ENCODE data around the gene SCRT2. TPM values are rescaled to one million over a fixed set of nuclear protein-coding genes. Genes with fewer than 3 reads are reported as not detected.

Gene SCRT2
- total RNA-seq, 4 donors from 2014 or later: not detected

DNA sequence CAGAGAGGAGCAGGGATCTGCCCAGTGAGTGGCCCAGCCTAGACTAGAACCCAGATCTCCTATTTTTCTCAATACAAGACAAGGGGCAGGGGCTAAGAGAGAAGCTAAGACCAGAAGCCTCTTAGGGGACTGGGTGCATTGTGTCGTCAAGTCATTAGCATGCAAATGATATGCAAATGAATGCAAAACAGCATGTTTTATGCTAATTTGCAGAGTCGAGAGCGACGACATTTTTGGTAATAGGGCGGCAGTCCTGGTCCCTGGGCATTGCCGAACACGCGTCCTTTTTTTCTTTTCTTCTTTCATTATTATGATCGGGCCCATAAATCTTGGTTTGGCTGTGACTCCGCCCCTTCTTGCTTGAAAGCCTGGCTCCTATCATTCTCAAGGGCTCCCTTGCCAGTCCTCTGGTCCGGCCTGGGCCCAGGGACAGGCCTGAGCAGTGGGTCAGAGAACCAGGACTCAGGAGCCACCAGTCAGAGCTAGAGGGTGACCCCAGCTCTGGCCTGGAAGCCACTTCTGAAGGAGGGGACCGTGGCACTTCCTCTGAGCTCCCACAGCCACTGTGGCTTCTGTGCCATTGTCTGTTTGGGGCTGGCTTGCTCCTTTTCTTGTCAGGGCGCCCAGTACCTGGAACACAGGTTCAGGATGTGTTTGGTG lies 32.0 kb upstream of the SCRT2 start:
- Histone ChIP-seq H3K27me3 (no peaks in the 10 kb centered on the region), H3K4me3 (replicated peaks in 1 of 3) (no peak overlapping the region), H3K9me3 (no peaks in the 10 kb centered on the region), H3K36me3 (no peaks in the 10 kb centered on the region), H3K27ac (no peak overlapping the region), H3K4me1 (peaks cover 0 to 7% of the 10 kb centered on the region in 2 donors)
- intact Hi-C loops (cut with DNase I): no loop called here
- 89 to 91% methylated on average over 12 to 13 of the region's 13 CpGs for WGBS, 2 donors
- TF ChIP-seq POLR2A (IDR thresholded peaks at IDR 0.05): no peak
- TF ChIP-seq, protein P1, sequence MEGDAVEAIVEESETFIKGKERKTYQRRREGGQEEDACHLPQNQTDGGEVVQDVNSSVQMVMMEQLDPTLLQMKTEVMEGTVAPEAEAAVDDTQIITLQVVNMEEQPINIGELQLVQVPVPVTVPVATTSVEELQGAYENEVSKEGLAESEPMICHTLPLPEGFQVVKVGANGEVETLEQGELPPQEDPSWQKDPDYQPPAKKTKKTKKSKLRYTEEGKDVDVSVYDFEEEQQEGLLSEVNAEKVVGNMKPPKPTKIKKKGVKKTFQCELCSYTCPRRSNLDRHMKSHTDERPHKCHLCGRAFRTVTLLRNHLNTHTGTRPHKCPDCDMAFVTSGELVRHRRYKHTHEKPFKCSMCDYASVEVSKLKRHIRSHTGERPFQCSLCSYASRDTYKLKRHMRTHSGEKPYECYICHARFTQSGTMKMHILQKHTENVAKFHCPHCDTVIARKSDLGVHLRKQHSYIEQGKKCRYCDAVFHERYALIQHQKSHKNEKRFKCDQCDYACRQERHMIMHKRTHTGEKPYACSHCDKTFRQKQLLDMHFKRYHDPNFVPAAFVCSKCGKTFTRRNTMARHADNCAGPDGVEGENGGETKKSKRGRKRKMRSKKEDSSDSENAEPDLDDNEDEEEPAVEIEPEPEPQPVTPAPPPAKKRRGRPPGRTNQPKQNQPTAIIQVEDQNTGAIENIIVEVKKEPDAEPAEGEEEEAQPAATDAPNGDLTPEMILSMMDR (IDR thresholded peaks at IDR 0.05): no peak
- DNase-seq: no peak

DNA sequence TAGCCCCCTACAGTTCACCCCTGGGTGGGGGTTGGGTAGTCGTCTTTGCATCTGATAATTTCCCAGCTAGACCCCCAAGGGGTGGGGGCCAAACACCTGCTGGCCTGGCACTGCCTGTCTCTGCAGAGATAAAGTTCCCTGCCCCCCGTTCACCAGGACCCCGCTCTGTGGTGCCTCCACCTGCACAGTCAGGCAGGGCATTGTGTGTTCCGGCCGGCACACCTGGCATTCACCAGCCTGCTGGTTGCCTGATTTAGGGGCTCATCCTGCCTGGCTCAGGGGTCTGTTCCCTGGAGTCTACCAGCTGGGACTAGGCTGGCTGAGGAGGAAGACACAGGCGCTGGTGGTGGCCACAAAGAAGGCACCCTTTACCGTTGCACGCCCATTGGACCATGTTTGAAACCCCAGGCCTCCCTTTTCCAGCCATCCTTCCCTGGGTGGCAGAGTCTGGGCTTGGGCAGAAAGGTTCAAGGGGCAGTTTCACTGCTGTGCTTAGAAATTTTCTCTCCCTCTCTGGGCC lies 30.8 kb upstream of the SCRT2 start:
- no peak overlapping the region for H3K27ac ChIP-seq
- peaks cover 0 to 7% of the 10 kb centered on the region in 2 donors for H3K4me1 ChIP-seq
- H3K27me3 ChIP-seq: no peaks in the 10 kb centered on the region
- no peak for DNase-seq
- no peaks in the 10 kb centered on the region for H3K36me3 ChIP-seq
- TF ChIP-seq POLR2A (IDR thresholded peaks at IDR 0.05): no peak
- TF ChIP-seq, protein P1 (IDR thresholded peaks at IDR 0.05): no peak
- WGBS, 2 donors: 79 to 87% methylated on average over 8 of the region's 8 CpGs
- H3K4me3 ChIP-seq (replicated peaks in 1 of 3): no peak overlapping the region
- H3K9me3 ChIP-seq: no peaks in the 10 kb centered on the region
- intact Hi-C loops (cut with DNase I): no loop called here

DNA sequence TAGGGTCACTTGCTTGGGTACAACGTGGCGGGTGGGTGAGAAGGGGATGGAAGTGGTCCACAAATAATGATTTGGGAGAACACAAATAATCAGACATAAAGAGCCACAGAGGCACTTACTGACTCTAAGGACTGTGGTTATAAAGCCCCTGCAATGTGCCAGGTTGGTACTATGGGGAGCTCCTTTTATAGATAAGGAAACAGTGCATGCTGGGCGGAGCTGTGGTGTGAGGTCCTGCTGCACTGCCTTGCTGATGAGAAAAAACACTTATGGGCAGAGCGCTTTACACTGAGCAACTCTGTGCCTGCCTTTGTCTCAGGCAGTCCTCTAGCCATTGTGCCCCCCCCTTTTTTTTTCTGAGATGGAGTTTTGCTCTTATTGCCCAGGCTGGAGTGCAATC lies 29.1 kb upstream of the SCRT2 start:
- H3K27ac ChIP-seq: no peak overlapping the region
- H3K27me3 ChIP-seq: no peaks in the 10 kb centered on the region
- H3K9me3 ChIP-seq: no peaks in the 10 kb centered on the region
- no peak overlapping the region for H3K4me3 ChIP-seq (replicated peaks in 1 of 3)
- H3K36me3 ChIP-seq: no peaks in the 10 kb centered on the region
- TF ChIP-seq, protein P1 (IDR thresholded peaks at IDR 0.05): no peak
- no peak for TF ChIP-seq POLR2A (IDR thresholded peaks at IDR 0.05)
- intact Hi-C loops (cut with DNase I): no loop called here
- no peak for DNase-seq
- WGBS, 2 donors: 88 to 92% methylated on average over 4 of the region's 4 CpGs
- peaks cover 0 to 4% of the 10 kb centered on the region in 2 donors for H3K4me1 ChIP-seq

DNA sequence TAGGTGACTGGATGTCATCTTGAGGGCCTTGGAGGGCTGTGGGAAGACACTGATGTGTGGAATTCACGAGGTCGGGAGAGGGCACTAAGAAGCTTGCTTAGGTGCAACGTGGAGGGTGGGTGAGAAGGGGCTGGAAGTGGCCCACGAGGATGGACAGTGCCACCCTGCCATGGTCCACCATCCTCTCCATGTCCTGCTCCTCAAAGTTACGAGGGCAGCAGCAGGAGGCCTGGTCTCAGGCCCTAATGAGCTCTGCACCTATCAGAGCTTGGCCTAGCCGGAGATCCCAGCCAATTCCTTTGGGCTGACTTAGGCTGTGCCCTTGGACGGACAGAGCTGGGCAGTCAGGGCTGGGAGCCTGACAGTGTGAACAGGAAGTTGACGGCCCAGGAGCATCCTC lies 27.8 kb upstream of the SCRT2 start:
- no peaks in the 10 kb centered on the region for H3K9me3 ChIP-seq
- intact Hi-C loops (cut with DNase I): no loop called here
- no peak overlapping the region for H3K27ac ChIP-seq
- 86 to 87% methylated on average over 6 to 7 of the region's 8 CpGs for WGBS, 2 donors
- no peaks in the 10 kb centered on the region for H3K27me3 ChIP-seq
- no peaks in the 10 kb centered on the region for H3K4me1 ChIP-seq
- H3K36me3 ChIP-seq: no peaks in the 10 kb centered on the region
- TF ChIP-seq, protein P1 (IDR thresholded peaks at IDR 0.05): no peak
- TF ChIP-seq POLR2A (IDR thresholded peaks at IDR 0.05): no peak
- no peak for DNase-seq
- H3K4me3 ChIP-seq (replicated peaks in 1 of 3): no peak overlapping the region

DNA sequence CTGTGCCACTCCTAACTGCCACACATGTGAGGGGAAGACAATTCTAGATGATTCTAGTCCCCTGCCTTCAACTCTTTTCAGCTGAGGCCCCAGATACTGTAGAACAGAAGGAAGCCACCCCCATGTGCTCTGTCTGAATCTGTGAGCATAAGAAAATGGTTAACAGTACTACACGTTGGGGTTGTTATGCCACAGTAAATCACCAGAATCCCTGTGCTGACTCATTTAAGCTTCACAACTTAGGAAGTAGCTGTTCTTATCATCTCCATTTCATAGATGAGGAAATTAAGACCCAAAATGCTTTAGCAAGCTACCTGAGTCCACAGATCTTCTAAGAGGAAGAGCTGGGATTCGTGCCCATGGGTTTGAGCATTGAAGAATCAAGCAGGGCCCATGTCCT lies 27.4 kb upstream of the SCRT2 start:
- no peaks in the 10 kb centered on the region for H3K36me3 ChIP-seq
- no peak overlapping the region for H3K4me3 ChIP-seq (replicated peaks in 1 of 3)
- no peaks in the 10 kb centered on the region for H3K4me1 ChIP-seq
- intact Hi-C loops (cut with DNase I): no loop called here
- H3K27me3 ChIP-seq: no peaks in the 10 kb centered on the region
- TF ChIP-seq, protein P1 (IDR thresholded peaks at IDR 0.05): no peak
- no peak for TF ChIP-seq POLR2A (IDR thresholded peaks at IDR 0.05)
- WGBS, 2 donors: 57 to 61% methylated on average over 2 of the region's 2 CpGs
- H3K9me3 ChIP-seq: no peaks in the 10 kb centered on the region
- no peak overlapping the region for H3K27ac ChIP-seq
- no peak for DNase-seq

Measured in thyroid gland (tissue), 4 donors.